Mesendoderm (in vitro differentiated cells): ENCODE measurements around the gene PTCD3.

Source experiments
- DNase-seq: peaks from one replicate; pipeline ENCODE4 v3.0.0; 2013
- H2AK5ac ChIP-seq: 2 replicates; pipeline ENCODE4 v1.6.1; 2013; ENCODE audit warnings: low read length, inconsistent platforms
- H2BK120ac ChIP-seq: 2 replicates; pipeline ENCODE4 v1.6.1; 2013; ENCODE audit warnings: low read depth, mild to moderate bottlenecking, low read length, moderate library complexity, mixed read lengths
- H2BK15ac ChIP-seq: replicated peaks from 2 replicates; pipeline ENCODE4 v1.6.1; 2013; ENCODE audit warnings: low read depth, mild to moderate bottlenecking, moderate library complexity
- H2BK5ac ChIP-seq: 2 replicates; pipeline ENCODE4 v1.6.1; 2013; ENCODE audit warnings: low read length, inconsistent platforms
- H3K18ac ChIP-seq: 2 replicates; pipeline ENCODE4 v1.6.1; 2013; ENCODE audit warnings: mild to moderate bottlenecking, low read length, mixed read lengths
- H3K23ac ChIP-seq: one replicate; pipeline ENCODE4 v1.6.1; 2013; ENCODE audit warnings: low read length
- H3K27ac ChIP-seq: 2 replicates; pipeline ENCODE4 v1.5.1; 2013; ENCODE audit warnings: low read depth, mild to moderate bottlenecking, inconsistent platforms, low read length, moderate library complexity
- H3K27me3 ChIP-seq: 2 replicates; pipeline ENCODE4 v1.6.1; 2013; ENCODE audit warnings: low read length, control low read depth, mild to moderate bottlenecking, inconsistent platforms; ENCODE audit not compliant: insufficient read depth, poor library complexity
- H3K36me3 ChIP-seq: 2 replicates; pipeline ENCODE4 v1.6.1; 2013; ENCODE audit warnings: low read length, inconsistent platforms; ENCODE audit not compliant: control insufficient read depth, insufficient read depth
- H3K4ac ChIP-seq: one replicate; pipeline ENCODE4 v1.6.1; 2013; ENCODE audit warnings: low read depth, mild to moderate bottlenecking, low read length, moderate library complexity
- H3K4me1 ChIP-seq: 2 replicates; pipeline ENCODE4 v1.6.1; 2013; ENCODE audit warnings: low read depth, low read length, inconsistent platforms; ENCODE audit not compliant: control insufficient read depth
- H3K4me2 ChIP-seq: 2 replicates; pipeline ENCODE4 v1.6.1; 2013; ENCODE audit warnings: low read length
- H3K4me3 ChIP-seq: 2 replicates; pipeline ENCODE4 v1.5.1; 2013; ENCODE audit warnings: mild to moderate bottlenecking, low read length
- H3K56ac ChIP-seq: one replicate; pipeline ENCODE4 v1.6.1; 2013; ENCODE audit warnings: low read length
- H3K79me1 ChIP-seq: 2 replicates; pipeline ENCODE4 v1.6.1; 2013; ENCODE audit warnings: low read length, inconsistent platforms
- H3K79me2 ChIP-seq: 2 replicates; pipeline ENCODE4 v1.6.1; 2013; ENCODE audit warnings: mild to moderate bottlenecking, low read length; ENCODE audit not compliant: control insufficient read depth, insufficient read depth
- H3K9ac ChIP-seq: 2 replicates; pipeline ENCODE4 v1.6.1; 2013; ENCODE audit warnings: low read length, inconsistent platforms
- H4K5ac ChIP-seq: one replicate; pipeline ENCODE4 v1.6.1; 2013; ENCODE audit warnings: low read length
- H4K8ac ChIP-seq: one replicate; pipeline ENCODE4 v1.6.1; 2013; ENCODE audit warnings: low read depth, mild to moderate bottlenecking, control low read depth, low read length, moderate library complexity
- WGBS: extraction: QIAGEN DNeasy Blood & Tissue Kit; methylation state at CpG from one replicate; pipeline ENCODE4 v1.1.7; 2013; ENCODE audit warnings: low lambda C conversion rate, missing lambda C conversion rate; ENCODE audit not compliant: insufficient coverage; ENCODE audit errors: extremely low coverage; 5-methylcytosine and 5-hydroxymethylcytosine counted together

PTCD3 gene

GRCh38 chr2:86066007-86066578, 39.9 kb upstream of the PTCD3 start:
- Histone ChIP-seq H3K4me1 (no peaks in the 10 kb centered on the region), H3K27me3 (no peaks in the 10 kb centered on the region), H3K4me2 (no peak overlapping the region), H3K36me3 (peaks cover 12% of the 10 kb centered on the region), H3K27ac (no peak overlapping the region), H3K79me2 (no peaks in the 10 kb centered on the region), H2AK5ac (no peak overlapping the region), H3K18ac (no peak overlapping the region), H3K79me1 (no peaks in the 10 kb centered on the region), H3K4me3 (no peak overlapping the region), H3K23ac (no peak overlapping the region), H2BK15ac (no peak overlapping the region), H2BK5ac (no peak overlapping the region), H3K4ac (no peak overlapping the region), H3K56ac (no peak overlapping the region), H4K8ac (no peak overlapping the region), H4K5ac (no peak overlapping the region), H2BK120ac (no peak overlapping the region), H3K9ac (no peak overlapping the region)
- DNase-seq: no peak
- WGBS: no CpG with 5 or more reads among the region's 7 CpGs

GRCh38 chr2:86066915-86067314, 39.1 kb upstream of the PTCD3 start:
- no peak overlapping the region for H3K18ac ChIP-seq
- no peaks in the 10 kb centered on the region for H3K79me1 ChIP-seq
- no peak overlapping the region for H3K9ac ChIP-seq
- H4K5ac ChIP-seq: no peak overlapping the region
- DNase-seq: no peak
- H3K27ac ChIP-seq: no peak overlapping the region
- H3K23ac ChIP-seq: no peak overlapping the region
- H2BK120ac ChIP-seq: no peak overlapping the region
- no peak overlapping the region for H3K4me2 ChIP-seq
- H3K27me3 ChIP-seq: no peaks in the 10 kb centered on the region
- H2BK5ac ChIP-seq: no peak overlapping the region
- no peak overlapping the region for H2AK5ac ChIP-seq
- H3K4me1 ChIP-seq: no peaks in the 10 kb centered on the region
- no peaks in the 10 kb centered on the region for H3K79me2 ChIP-seq
- no peak overlapping the region for H3K4me3 ChIP-seq
- peaks cover 12% of the 10 kb centered on the region for H3K36me3 ChIP-seq
- H3K56ac ChIP-seq: no peak overlapping the region
- no peak overlapping the region for H4K8ac ChIP-seq
- H3K4ac ChIP-seq: no peak overlapping the region
- H2BK15ac ChIP-seq: no peak overlapping the region

DNA sequence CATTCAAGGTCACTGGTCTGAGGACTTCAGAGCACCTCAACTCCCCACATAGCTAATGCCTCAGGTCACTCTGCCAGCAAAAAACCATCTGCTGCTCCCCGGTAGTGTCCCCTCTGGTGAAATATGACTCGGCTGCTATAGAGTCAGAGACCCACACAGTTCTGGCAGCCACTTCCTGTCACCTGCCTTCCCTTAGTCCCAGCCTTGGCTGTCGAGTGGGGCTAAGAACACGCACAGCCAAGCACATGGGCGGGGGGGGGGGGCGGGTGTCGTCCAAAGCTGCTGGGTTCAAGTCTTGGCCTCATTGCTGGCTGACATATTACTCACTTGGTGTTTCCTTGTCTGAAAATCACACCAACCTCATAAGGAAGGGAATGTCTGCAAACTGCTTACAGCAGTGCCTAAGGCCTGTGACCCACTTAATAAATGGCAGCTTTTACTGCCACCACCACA, 37.9 kb upstream of the PTCD3 start:
- no CpG with 5 or more reads among the region's 7 CpGs for WGBS
- Histone ChIP-seq H4K5ac (no peak overlapping the region), H3K56ac (no peak overlapping the region), H2BK120ac (no peak overlapping the region), H3K9ac (no peak overlapping the region), H2BK5ac (no peak overlapping the region), H3K27me3 (no peaks in the 10 kb centered on the region), H4K8ac (no peak overlapping the region), H3K4me1 (no peaks in the 10 kb centered on the region), H3K4ac (no peak overlapping the region), H3K79me2 (no peaks in the 10 kb centered on the region), H3K27ac (no peak overlapping the region), H3K79me1 (no peaks in the 10 kb centered on the region), H2BK15ac (no peak overlapping the region), H3K4me2 (no peak overlapping the region), H2AK5ac (no peak overlapping the region), H3K23ac (no peak overlapping the region), H3K4me3 (no peak overlapping the region), H3K18ac (no peak overlapping the region), H3K36me3 (peaks cover 15% of the 10 kb centered on the region)
- peak; percentile 4 for DNase-seq

DNA sequence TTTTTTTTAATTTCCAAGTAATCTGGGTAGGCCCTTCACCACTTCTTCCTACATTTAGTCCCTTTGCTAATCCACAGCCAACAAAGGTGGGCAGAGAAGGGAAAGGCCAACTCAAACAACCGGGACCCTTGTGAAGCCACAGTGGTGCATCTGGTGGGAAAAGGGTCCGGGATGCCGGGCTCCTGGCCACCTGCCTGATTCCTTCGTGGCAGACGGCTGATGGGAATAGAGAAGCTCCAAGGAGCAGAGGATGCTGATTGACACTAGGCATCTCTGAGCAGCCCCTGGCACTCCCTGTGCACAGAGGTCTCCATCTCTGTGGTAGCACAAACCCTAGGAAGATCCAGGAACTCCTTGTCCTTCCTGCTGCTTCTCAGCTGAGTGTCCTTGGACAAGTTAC, 37.4 kb upstream of the PTCD3 start:
- Histone ChIP-seq H3K23ac (no peak overlapping the region), H3K27me3 (no peaks in the 10 kb centered on the region), H2BK15ac (no peak overlapping the region), H2BK120ac (no peak overlapping the region), H2BK5ac (no peak overlapping the region), H2AK5ac (no peak overlapping the region), H3K79me1 (no peaks in the 10 kb centered on the region), H3K4me1 (no peaks in the 10 kb centered on the region), H3K4ac (no peak overlapping the region), H4K5ac (no peak overlapping the region), H3K4me3 (no peak overlapping the region), H3K9ac (no peak overlapping the region), H3K56ac (no peak overlapping the region), H3K18ac (no peak overlapping the region), H3K79me2 (no peaks in the 10 kb centered on the region), H4K8ac (no peak overlapping the region), H3K27ac (no peak overlapping the region), H3K36me3 (peaks cover 16% of the 10 kb centered on the region), H3K4me2 (no peak overlapping the region)
- DNase-seq: no peak
- WGBS: no CpG with 5 or more reads among the region's 5 CpGs

DNA sequence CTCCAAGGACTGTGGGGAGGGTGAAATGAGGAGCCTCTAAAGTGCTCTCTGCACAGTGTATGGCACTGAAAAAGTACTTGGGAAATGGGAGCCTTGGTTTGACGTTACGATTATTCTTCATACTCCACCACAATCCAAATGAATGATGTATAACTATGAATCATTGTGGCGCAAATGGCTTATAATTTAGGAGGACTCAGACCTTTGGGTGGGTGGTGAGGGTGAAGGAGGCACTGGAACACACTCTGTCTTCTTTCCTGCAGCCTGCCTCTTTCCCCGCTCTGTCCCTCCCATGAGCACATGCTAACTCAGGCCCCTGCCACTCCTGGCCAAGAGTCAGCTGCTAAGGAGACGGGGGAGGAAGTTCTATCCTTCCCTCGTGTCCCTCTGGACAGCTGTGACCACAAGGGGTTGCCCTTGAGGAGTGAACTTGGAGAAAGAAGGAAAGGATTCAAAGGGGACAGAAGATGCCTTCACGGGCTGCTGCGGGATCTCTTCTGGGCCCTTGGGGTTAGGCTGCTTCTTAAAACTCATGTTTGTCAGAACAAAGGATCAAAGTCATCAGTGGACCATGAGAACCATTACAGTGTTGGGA, 36.8 kb upstream of the PTCD3 start:
- H2BK120ac ChIP-seq: no peak overlapping the region
- no peak overlapping the region for H2BK5ac ChIP-seq
- H3K36me3 ChIP-seq: peaks cover 18% of the 10 kb centered on the region
- H3K27me3 ChIP-seq: no peaks in the 10 kb centered on the region
- no peaks in the 10 kb centered on the region for H3K79me2 ChIP-seq
- no peak overlapping the region for H2AK5ac ChIP-seq
- H3K27ac ChIP-seq: no peak overlapping the region
- no peak overlapping the region for H3K4me3 ChIP-seq
- no peak overlapping the region for H4K5ac ChIP-seq
- no CpG with 5 or more reads among the region's 8 CpGs for WGBS
- H4K8ac ChIP-seq: no peak overlapping the region
- peak; percentile 48 for DNase-seq
- no peaks in the 10 kb centered on the region for H3K4me1 ChIP-seq
- no peak overlapping the region for H3K4ac ChIP-seq
- H3K4me2 ChIP-seq: no peak overlapping the region
- H3K9ac ChIP-seq: no peak overlapping the region
- H3K18ac ChIP-seq: no peak overlapping the region
- H3K23ac ChIP-seq: no peak overlapping the region
- no peak overlapping the region for H2BK15ac ChIP-seq
- H3K56ac ChIP-seq: no peak overlapping the region
- H3K79me1 ChIP-seq: no peaks in the 10 kb centered on the region

- H3K27ac ChIP-seq: no peak overlapping the region
- no peak overlapping the region for H3K9ac ChIP-seq
- H3K56ac ChIP-seq: no peak overlapping the region
- H3K79me1 ChIP-seq: no peaks in the 10 kb centered on the region
- WGBS: no CpG with 5 or more reads among the region's 16 CpGs
- no peak for DNase-seq
- H3K4me3 ChIP-seq: no peak overlapping the region
- H2BK15ac ChIP-seq: no peak overlapping the region
- H3K4me1 ChIP-seq: no peaks in the 10 kb centered on the region
- H4K8ac ChIP-seq: no peak overlapping the region
- H4K5ac ChIP-seq: no peak overlapping the region
- H3K27me3 ChIP-seq: no peaks in the 10 kb centered on the region
- H2BK120ac ChIP-seq: no peak overlapping the region
- no peak overlapping the region for H3K4me2 ChIP-seq
- no peak overlapping the region for H2AK5ac ChIP-seq
- H3K79me2 ChIP-seq: no peaks in the 10 kb centered on the region
- H3K4ac ChIP-seq: no peak overlapping the region
- no peak overlapping the region for H3K18ac ChIP-seq
- H3K36me3 ChIP-seq: peaks cover 18% of the 10 kb centered on the region
- no peak overlapping the region for H3K23ac ChIP-seq
- H2BK5ac ChIP-seq: no peak overlapping the region
These were observed 36.2 kb upstream of the PTCD3 start for GRCh38 chr2:86069783-86070339.
